Sigmoid colon (tissue), 7 donors: ENCODE data around the gene TANGO2. TPM values are rescaled to one million over a fixed set of nuclear protein-coding genes. Genes with fewer than 3 reads are reported as not detected.
A peak's percentile ranks its signal among the peaks of the same experiment; 100 is the strongest.

ENCODE experiments used
- DNase-seq: peaks from one replicate; pipeline ENCODE4 v3.0.0-alpha.2; 2019
- H3K27ac ChIP-seq, 4 donors: fragments of 200-600 bp; sonication (generic); one replicate each; pipeline ENCODE4 v1.5.1; 2016 to 2019; ENCODE audit warnings: mild to moderate bottlenecking in 1 of 4
- H3K27me3 ChIP-seq, 3 donors: fragments of 200-600 bp; sonication (generic); one replicate each; pipeline ENCODE4 v1.5.1; 2019; ENCODE audit warnings: mild to moderate bottlenecking in 1 of 3
- H3K36me3 ChIP-seq, 4 donors: fragments of 200-600 bp; sonication (generic); one replicate each; pipeline ENCODE4 v1.5.1; 2016 to 2019
- H3K4me1 ChIP-seq, 4 donors: fragments of 200-600 bp; sonication (generic); one replicate each; pipeline ENCODE4 v1.5.1; 2017 to 2019
- H3K4me3 ChIP-seq, 4 donors: fragments of 200-600 bp; sonication (generic); one replicate each; pipeline ENCODE4 v1.5.1; 2017 to 2019; ENCODE audit warnings: mild to moderate bottlenecking in 2 of 4, moderate library complexity in 1 of 4
- H3K9me3 ChIP-seq, 4 donors: fragments of 200-600 bp in 3 of 4; sonication (generic) in 3 of 4; one replicate each; pipeline versions ENCODE4 v1.5.1 to v1.6.1; 2013 to 2019
- CTCF ChIP-seq, 4 experiments: fragments of 450-650 bp in 3 of 4; fragments of 200-600 bp in 1 of 4; IDR thresholded peaks; one replicate each; pipeline ENCODE4 v1.5.1; 2016 to 2019; ENCODE audit warnings: antibody characterized with exemption in 4 of 4, mild to moderate bottlenecking in 3 of 4, moderate library complexity in 2 of 4
- EP300 ChIP-seq, 4 donors: sonication (generic); formaldehyde crosslinking; IDR thresholded peaks; one replicate each; pipeline ENCODE4 v1.6.1; 2017; ENCODE audit warnings: antibody characterized with exemption in 4 of 4
- POLR2A ChIP-seq, 2 donors: fragments of 450-650 bp; IDR thresholded peaks; one replicate each; pipeline ENCODE4 v1.6.1; 2016; ENCODE audit warnings: antibody characterized with exemption in 2 of 2, mild to moderate bottlenecking in 2 of 2, moderate library complexity in 2 of 2
- POLR2AphosphoS5 ChIP-seq, 4 donors: sonication (generic); formaldehyde crosslinking; IDR thresholded peaks; one replicate each; pipeline ENCODE4 v1.6.1; 2017; ENCODE audit warnings: antibody characterized with exemption in 4 of 4
- WGBS, 2 donors: extraction: QIAGEN DNeasy Blood & Tissue Kit; methylation state at CpG; one replicate each; pipeline ENCODE4 v1.1.7; 2013; 5-methylcytosine and 5-hydroxymethylcytosine counted together
- intact Hi-C: fragments of 100-400 bp; cut with DNase I; formaldehyde crosslinking; loops from one replicate; pipeline ENCODE4 v1.15.1; 2023
- polyA plus RNA-seq, 3 donors: library from polyadenylated mRNA; stranded (reverse); fragments of 200-250 nt; gene quantifications; one replicate each; pipeline ENCODE4 v1.2.3, GENCODE V29; 2013
- total RNA-seq, 4 donors: library from RNA; depleted of rRNA; stranded (reverse); fragments of >200 nt; gene quantifications; one replicate each; pipeline ENCODE4 v1.1.0, GENCODE V29; 2016
- donor health status: healthy with polysubstance abuse.
- donor health status: Bipolar disorder and iron deficiency.
- donor health status: healthy.

Gene TANGO2
- total and polyA plus RNA-seq, 7 donors, result 24.2 to 46.2 (median 31.6) TPM

GRCh38 chr22:19983741-19984140 is 37.2 kb upstream of the TANGO2 start:
- H3K36me3 ChIP-seq, result peaks cover 0 to 30% (median 8%) of the 10 kb centered on the region in 4 donors
- no peak for TF ChIP-seq EP300 (IDR thresholded peaks at IDR 0.05)
- TF ChIP-seq POLR2A (IDR thresholded peaks at IDR 0.05), result no peak
- TF ChIP-seq CTCF (IDR thresholded peaks at IDR 0.05), result no peak
- no peak for TF ChIP-seq POLR2AphosphoS5 (IDR thresholded peaks at IDR 0.05)
- intact Hi-C loops, result loop anchor here (10.0 kb wide), 1 partner anchor 131 kb away; the partner anchor contains the start of genes RANBP1 and TRMT2A
- WGBS, 2 donors, result 86 to 89% methylated on average over 5 of the region's 5 CpGs
- DNase-seq, result no peak
- peak overlapping the region; percentile 11 to 86 (median 69) for H3K27ac ChIP-seq
- peaks cover 0 to 46% (median 41%) of the 10 kb centered on the region in 4 donors for H3K4me1 ChIP-seq
- H3K27me3 ChIP-seq, result no peaks in the 10 kb centered on the region
- H3K4me3 ChIP-seq, result no peak overlapping the region
- H3K9me3 ChIP-seq, result no peaks in the 10 kb centered on the region

- Histone ChIP-seq H3K4me3 (no peak overlapping the region), H3K4me1 (peaks cover 0 to 46% (median 41%) of the 10 kb centered on the region in 4 donors), H3K36me3 (peaks cover 0 to 25% (median 6%) of the 10 kb centered on the region in 4 donors), H3K27me3 (no peaks in the 10 kb centered on the region), H3K27ac (peak overlapping the region; percentile 44 to 86 (median 69)), H3K9me3 (no peaks in the 10 kb centered on the region)
- WGBS, 2 donors, result 85 to 86% methylated on average over 19 of the region's 19 CpGs
- intact Hi-C loops, result loop anchor here (10.0 kb wide), 1 partner anchor 131 kb away; the partner anchor contains the start of genes RANBP1 and TRMT2A
- peak; percentile 84 for DNase-seq
- peak in 1 of 4 donors; percentile 72 for TF ChIP-seq POLR2AphosphoS5 (IDR thresholded peaks at IDR 0.05)
- TF ChIP-seq POLR2A (IDR thresholded peaks at IDR 0.05), result no peak
- peak in 1 of 4 donors; percentile 12 for TF ChIP-seq EP300 (IDR thresholded peaks at IDR 0.05)
Observed at GRCh38 chr22:19984201-19984753, 36.6 kb upstream of the TANGO2 start.

GRCh38 chr22:19984851-19985811 is 35.8 kb upstream of the TANGO2 start:
- intact Hi-C loops, result loop anchor here (10.0 kb wide), 1 partner anchor 130 kb away; the partner anchor contains the start of genes RANBP1 and TRMT2A
- TF ChIP-seq POLR2A (IDR thresholded peaks at IDR 0.05) (no peak), EP300 (IDR thresholded peaks at IDR 0.05) (no peak), POLR2AphosphoS5 (IDR thresholded peaks at IDR 0.05) (no peak), CTCF (IDR thresholded peaks at IDR 0.05) (no peak)
- H3K27ac ChIP-seq, result peak overlapping the region; percentile 61 to 93 (median 89)
- H3K9me3 ChIP-seq, result no peaks in the 10 kb centered on the region
- H3K27me3 ChIP-seq, result no peaks in the 10 kb centered on the region
- H3K4me1 ChIP-seq, result peaks cover 0 to 46% (median 41%) of the 10 kb centered on the region in 4 donors
- 82 to 84% methylated on average over 11 of the region's 11 CpGs for WGBS, 2 donors
- no peak overlapping the region for H3K4me3 ChIP-seq
- DNase-seq, result no peak
- peaks cover 0 to 16% (median 5%) of the 10 kb centered on the region in 4 donors for H3K36me3 ChIP-seq

GRCh38 chr22:19986011-19986409 is 34.9 kb upstream of the TANGO2 start:
- no peaks in the 10 kb centered on the region for H3K27me3 ChIP-seq
- no peak for TF ChIP-seq CTCF (IDR thresholded peaks at IDR 0.05)
- TF ChIP-seq EP300 (IDR thresholded peaks at IDR 0.05), result no peak
- no peak for TF ChIP-seq POLR2A (IDR thresholded peaks at IDR 0.05)
- no peak for TF ChIP-seq POLR2AphosphoS5 (IDR thresholded peaks at IDR 0.05)
- DNase-seq, result no peak
- H3K36me3 ChIP-seq, result peaks cover 0 to 7% (median 3%) of the 10 kb centered on the region in 4 donors
- H3K27ac ChIP-seq, result peak overlapping the region; percentile 79 to 93 (median 89)
- WGBS, 2 donors, result 28 to 57% methylated on average over 2 of the region's 2 CpGs
- no peaks in the 10 kb centered on the region for H3K9me3 ChIP-seq
- peaks cover 0 to 50% (median 46%) of the 10 kb centered on the region in 4 donors for H3K4me1 ChIP-seq
- H3K4me3 ChIP-seq, result peak overlapping the region in 3 of 4 donors; percentile 55 to 87 (median 62)
- intact Hi-C loops, result loop anchor here (10.0 kb wide), 1 partner anchor 129 kb away; the partner anchor contains the start of genes RANBP1 and TRMT2A
